ENCODE data around the gene OGFR.
"Not testable (repeated sequence)": the region's sequence is repeated elsewhere in the genome, so short reads cannot be mapped to it uniquely, and the experiment has no call there.

The OGFR gene

DNA sequence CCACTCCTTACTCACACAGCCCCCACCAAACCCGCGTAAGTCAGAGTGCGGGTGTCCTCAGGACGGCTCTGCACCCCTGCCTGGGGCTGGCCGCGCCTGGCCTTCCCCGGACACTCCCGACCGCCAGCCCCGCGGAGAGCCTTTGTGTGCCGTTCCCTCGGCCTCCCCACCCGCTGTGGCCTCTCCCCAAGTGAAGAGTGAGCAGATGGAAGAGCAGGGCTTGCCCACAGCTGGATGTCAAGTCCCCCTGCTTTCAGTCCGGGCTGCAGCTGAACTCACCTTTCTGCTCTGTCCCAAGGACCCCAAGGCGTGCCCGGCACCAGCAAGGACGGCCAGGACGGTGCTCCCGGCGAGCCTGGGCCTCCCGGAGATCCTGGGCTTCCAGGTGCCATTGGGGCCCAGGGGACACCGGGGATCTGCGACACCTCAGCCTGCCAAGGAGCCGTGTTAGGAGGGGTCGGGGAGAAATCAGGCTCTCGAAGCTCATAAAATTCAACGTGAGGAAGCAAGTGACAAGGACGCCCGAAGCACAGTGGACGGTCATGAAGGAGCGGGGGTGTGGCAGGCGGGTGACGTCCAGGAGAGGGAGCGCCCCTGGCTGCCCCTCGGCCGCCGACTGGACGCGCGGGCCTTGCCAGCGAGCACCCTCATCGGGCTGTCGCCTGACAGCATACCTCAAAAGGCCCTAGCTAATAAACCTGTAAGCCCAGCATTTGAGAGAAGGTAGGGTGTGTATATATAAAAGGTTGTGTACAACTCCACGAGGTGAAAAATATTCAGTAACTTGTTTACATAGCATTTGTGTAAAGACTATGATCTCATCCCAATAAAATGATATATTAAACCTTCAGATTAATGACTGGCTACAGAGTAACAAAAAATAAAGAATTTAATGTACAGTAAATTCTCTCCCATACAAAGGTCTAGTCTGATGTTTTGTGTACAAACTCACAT is 35.9 kb downstream of the OGFR start:
- no peak for DNase-seq

- DNase-seq = no peak
These were observed 37.1 kb downstream of the OGFR start for GRCh38 chr20:62841705-62842212.

DNA sequence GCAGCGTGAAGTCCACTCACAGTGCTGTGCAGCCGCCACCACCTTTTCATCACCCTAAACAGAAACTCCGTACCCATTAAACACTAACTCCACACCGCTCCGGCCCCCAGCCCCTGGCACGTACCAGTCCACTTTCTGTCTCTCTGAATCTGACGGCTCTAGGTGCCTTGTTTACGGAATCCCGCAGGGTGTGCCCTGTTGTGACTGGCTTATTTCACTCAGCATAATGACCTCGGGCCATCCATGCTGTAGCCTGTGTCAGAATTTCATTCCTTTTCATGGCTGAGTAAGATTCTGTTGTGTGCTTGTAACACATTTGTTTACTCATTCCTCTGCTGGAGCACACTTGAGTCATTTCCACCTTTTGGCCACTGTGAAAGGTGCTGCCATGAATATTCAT is 39.0 kb downstream of the OGFR start:
- DNase-seq = no peak

- no peak for DNase-seq
These were observed 39.5 kb downstream of the OGFR start for GRCh38 chr20:62844182-62844581.

DNA sequence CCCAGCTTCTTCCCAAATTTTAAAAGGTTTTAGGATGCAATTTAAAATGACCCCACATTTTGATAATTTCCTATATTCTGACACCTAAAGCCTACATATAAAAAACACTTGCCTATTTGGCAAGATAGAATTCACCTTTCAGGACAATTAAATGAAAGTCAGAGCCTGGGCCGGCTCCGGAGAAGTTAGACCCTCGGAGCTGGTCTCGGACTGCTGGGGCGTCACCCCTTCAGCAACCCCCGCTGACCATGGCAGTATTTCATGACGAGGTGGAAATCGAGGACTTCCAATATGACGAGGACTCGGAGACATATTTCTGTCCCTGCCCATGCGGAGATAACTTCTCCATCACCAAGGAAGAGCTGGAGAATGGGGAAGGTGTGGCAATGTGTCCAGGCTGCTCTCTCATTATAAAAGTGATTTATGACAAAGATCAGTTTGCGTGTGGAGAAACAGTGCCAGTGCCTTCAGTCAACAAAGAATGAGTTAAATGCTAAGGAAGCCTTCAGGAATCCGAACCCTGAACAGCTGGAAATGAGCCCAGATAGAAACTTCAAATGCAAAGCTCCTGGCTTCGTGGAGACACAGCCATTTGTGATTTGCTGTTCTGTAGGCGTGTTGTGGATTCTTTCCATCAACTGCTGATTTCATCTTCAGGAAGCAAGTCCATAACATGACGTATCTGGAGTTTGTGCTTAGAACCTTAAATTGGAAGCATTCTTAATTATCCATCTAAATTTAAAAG is 41.0 kb downstream of the OGFR start:
- no peak for DNase-seq

GRCh38 chr20:62846166-62846890 is 41.7 kb downstream of the OGFR start:
- no peak for DNase-seq

DNA sequence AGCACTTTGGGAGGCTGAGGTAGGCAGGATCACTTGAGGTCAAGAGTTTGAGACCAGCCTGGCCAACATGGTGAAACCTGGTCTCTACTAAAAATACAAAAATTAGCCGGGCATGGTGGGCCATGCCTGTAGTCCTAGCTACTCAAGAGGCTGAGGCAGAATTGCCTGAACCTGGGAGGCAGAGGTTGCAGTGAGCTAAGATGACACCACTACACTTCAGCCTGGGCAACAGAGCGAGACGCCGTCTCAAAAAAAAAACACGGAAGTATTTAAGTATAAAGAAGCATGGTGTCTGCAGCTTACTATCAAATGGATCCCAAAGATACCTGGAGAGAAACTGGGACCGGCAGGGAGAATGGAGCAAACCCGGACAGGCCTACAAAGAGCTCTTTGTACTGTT is 44.3 kb downstream of the OGFR start:
- DNase-seq = not testable (repeated sequence)

DNA sequence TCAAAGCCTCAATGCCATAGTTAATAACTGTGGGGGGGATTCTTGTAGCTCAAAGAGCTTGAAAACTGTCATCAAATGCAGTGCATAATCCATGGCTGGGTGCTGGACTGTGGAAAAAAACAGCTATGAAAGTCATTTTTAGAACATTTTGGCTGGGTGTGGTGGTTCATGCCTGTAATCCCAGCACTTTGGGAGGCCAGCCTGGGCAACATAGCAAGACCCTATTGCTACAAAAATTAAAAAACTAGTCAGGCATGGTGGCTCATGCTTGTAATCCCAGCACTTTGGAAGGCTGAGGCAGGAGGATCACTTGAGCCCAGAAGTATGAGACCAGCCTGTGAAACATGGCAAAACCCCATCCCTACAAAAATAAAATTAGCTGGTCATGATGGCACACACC is 44.8 kb downstream of the OGFR start:
- no peak for DNase-seq

- DNase-seq = peak in 11 of 14 donors; percentile 49 to 85 (median 73)
These were observed 45.8 kb downstream of the OGFR start for GRCh38 chr20:62850333-62850974.

- DNase-seq = no peak
These were observed 47.6 kb downstream of the OGFR start for GRCh38 chr20:62852196-62852595.

DNA sequence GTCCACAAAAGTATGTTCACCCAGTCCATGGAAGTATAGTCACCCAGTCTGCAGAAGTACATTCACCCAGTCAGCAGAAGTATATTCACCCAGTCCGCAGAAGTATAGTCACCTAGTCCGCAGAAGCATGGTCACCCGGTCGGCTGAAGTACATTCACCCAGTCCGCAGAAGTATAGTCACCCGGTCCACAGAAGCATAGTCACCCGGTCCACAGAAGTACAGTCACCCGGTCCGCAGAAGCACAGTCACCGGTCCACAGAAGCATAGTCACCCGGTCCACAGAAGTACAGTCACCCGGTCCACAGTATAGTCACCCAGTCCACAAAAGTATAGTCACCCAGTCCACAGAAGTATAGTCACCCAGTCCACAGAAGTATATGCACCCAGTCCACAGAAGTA is 48.2 kb downstream of the OGFR start:
- DNase-seq = no peak

GRCh38 chr20:62853304-62853703 is 48.7 kb downstream of the OGFR start:
- DNase-seq = not testable (repeated sequence)

- DNase-seq = no peak
These were observed 49.5 kb downstream of the OGFR start for GRCh38 chr20:62854121-62854520.

- DNase-seq = no peak
These were observed 50.5 kb downstream of the OGFR start for GRCh38 chr20:62855120-62855519.

DNA sequence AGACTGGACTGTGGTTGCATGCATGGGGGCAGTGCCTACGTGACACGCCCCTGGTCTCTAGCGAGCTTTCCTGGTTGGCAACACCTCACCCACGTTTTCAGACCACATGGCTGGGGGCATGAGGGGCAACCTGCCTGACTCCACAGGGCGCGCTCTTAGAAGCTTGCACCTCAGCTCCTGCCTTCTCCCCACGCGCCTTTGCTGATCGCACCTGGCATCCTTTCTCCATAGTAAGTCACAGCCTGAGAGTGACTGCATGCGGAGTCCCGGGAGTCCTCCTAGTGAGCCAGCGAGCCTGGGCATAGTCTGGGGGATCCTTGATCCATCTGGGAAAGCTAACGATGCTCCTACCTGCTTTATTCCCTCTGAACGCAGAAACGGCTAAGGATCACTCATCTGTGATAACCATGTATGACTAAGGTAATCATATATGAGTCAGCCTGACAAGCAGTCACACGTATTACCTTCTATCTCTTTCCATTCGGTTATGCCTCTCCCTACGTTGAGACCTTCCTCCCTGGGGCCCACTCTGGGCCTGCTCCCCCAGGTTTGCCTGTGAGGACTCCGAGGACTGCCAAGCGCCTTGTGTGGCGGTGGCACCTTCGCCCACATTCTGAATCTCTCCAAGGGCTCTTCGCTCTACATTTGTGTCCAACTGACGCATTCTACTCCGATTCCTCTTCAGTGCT is 52.4 kb downstream of the OGFR start:
- DNase-seq = no peak

- DNase-seq = peak in 4 of 14 donors; percentile 7 to 36 (median 18)
These were observed 53.6 kb downstream of the OGFR start for GRCh38 chr20:62858058-62858830.

DNA sequence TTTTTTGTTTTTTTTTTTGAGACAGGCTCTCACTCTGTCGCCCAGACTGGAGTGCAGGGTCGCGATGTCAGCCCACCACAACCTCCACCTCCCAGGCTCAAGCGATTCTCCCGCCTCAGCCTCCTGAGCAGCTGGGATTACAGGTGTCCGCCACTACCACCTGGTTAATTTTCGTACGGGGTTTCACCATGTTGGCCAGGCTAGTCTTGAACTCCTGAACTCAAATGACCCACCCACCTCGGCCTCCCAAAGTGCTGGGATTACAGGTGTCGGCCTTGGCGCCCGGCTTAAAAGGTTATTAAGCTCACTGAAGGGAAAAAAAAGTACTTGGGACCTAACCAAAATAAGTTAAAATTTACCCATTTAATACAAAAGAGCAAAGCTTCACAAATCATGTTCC is 55.1 kb downstream of the OGFR start:
- no peak for DNase-seq

DNA sequence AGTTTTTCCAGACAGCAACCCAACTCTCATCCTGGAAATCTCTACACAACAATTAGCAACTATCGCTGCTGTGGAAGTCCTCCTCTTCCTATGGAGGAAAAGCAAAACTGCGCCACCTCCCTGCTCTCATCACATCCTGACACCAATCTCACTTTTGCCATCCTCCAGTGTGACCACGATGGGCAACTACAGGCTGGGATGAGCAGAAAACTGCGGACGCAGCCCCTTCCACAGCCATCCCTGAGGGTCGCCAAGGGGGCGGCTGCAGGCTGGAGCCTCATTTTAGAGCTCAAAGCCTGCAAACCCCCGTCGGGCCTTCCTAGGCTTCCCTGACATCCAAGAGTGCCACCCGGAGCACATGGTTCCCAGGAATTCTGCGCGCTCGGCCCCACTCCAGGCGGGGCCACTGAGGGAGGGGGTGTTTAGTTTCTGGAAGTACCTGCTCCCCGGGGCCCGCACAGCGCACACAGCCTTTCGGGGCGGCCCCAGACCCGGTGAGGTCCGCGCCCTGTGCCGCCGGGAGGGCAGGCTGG is 55.8 kb downstream of the OGFR start:
- DNase-seq = peak in 9 of 14 donors; percentile 22 to 61 (median 33)

DNA sequence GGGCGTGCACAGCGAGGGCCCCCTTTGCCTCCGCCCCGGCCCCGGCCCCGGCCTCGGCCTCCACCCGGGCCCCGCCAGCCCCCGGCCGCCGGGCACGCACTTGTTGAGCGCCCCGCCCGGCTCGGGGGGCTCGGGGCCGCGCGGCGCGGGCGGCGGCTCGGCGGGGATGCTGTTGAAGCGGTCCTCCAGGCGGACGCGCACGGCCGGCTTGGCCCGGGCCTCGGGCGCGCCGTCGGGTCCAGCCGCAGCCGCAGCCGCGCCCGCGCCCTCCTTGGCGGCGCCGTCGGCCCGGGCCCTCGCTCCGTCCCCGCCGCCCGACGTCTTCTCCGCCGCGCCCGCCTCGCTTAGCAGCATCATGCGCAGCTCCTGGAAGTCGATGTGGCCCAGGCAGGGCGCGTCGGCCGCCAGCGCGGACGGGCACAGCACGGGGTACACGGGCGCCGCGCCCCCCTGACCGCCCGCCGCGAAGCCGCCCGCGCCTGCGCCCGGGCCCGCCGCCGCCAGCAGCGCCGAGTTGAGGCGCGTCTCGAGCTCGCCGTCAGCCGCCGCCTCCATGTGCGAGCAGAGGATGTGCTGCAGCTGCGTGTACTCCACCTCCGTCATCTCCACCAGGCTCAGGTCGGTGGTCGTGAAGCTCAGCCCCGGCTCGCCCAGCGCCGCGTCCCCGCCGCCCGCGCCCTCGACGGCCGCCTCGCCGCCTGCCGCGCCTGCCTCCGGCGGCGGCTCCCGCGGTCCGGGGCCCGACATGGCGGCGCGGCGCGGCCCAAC is 56.5 kb downstream of the OGFR start:
- DNase-seq = no peak

Measured in C1 segment of cervical spinal cord (tissue), 14 donors.